Measurements from ENCODE around the gene SCO2. TPM values are rescaled to one million over a fixed set of nuclear protein-coding genes. Genes with fewer than 3 reads are reported as not detected.

SCO2 gene
- total and polyA plus RNA-seq, 2 of the 13 experiments (the other 11 are each of a cell fraction or from before 2014, with no cell fraction given) = 0.32 to 3.7 TPM

GRCh38 chr22:50522208-50522805 is 3.1 kb downstream of the SCO2 start (continued):
- TF ChIP-seq ELF4 (CRISPR knock-in tag; IDR thresholded peaks at IDR 0.05; ENCODE audit: borderline replicate concordance) (no peak), ZNF709 (CRISPR knock-in tag; IDR thresholded peaks at IDR 0.05) (no peak), ZBTB40 (IDR thresholded peaks at IDR 0.05) (no peak), ZBTB40 (CRISPR knock-in tag; IDR thresholded peaks at IDR 0.05) (no peak), ZNF264 (CRISPR knock-in tag; IDR thresholded peaks at IDR 0.05) (no peak)

All from HepG2 (cell line).